ENCODE results near the gene PIK3AP1.
"Not testable (repeated sequence)": the region's sequence is repeated elsewhere in the genome, so short reads cannot be mapped to it uniquely, and the experiment has no call there.

The PIK3AP1 gene

DNA sequence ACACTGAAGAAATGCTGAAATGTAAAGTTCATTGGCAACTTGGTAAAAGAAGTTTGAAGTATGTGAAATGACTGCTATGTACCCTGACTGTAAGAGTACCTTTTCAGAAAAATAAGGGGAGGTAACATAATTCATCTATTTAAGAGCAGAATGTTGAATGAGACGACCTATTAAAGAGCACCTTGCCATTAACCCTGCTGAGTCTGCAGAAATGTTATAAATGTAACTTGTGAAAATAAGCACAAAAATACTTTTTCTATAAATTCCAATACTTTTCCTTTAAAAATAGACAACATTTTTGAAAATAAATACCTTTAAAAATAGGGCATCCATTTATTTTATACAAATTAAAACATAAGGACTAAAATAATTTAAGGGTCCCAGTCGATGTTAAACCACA is 141.2 kb downstream of the PIK3AP1 start:
- Histone ChIP-seq H3K4me3 (ENCODE audit: low read depth, low read length) (no peak overlapping the region), H3K27ac (no peak overlapping the region), H3K9me3 (ENCODE audit: severe bottlenecking) (no peaks in the 10 kb centered on the region), H3K36me3 (peaks cover 21% of the 10 kb centered on the region), H3K27me3 (ENCODE audit: insufficient read depth, low read depth, severe bottlenecking) (no peaks in the 10 kb centered on the region)
- no peak for DNase-seq
- TF ChIP-seq, protein P1, sequence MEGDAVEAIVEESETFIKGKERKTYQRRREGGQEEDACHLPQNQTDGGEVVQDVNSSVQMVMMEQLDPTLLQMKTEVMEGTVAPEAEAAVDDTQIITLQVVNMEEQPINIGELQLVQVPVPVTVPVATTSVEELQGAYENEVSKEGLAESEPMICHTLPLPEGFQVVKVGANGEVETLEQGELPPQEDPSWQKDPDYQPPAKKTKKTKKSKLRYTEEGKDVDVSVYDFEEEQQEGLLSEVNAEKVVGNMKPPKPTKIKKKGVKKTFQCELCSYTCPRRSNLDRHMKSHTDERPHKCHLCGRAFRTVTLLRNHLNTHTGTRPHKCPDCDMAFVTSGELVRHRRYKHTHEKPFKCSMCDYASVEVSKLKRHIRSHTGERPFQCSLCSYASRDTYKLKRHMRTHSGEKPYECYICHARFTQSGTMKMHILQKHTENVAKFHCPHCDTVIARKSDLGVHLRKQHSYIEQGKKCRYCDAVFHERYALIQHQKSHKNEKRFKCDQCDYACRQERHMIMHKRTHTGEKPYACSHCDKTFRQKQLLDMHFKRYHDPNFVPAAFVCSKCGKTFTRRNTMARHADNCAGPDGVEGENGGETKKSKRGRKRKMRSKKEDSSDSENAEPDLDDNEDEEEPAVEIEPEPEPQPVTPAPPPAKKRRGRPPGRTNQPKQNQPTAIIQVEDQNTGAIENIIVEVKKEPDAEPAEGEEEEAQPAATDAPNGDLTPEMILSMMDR (IDR thresholded peaks at IDR 0.05; ENCODE audit: low read depth, low read length), result no peak

DNA sequence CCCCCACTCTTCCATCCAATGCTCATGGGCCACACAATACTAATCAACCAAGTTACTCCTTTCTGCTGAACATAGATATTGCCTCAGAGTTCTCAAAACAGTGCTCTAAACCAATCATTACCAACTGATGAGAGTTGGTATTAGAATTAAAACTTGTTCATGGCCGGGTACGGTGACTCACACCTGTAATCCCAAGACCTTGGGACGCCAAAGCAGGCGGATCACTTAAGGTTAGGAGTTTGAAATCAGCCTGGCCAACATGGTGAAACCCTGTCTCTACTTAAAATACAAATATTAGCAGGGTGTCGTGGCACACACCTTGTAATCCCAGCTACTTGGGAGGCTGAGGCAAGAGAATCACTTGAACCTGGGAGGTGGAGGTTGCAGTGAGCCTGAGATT is 141.7 kb downstream of the PIK3AP1 start:
- TF ChIP-seq, protein P1 (IDR thresholded peaks at IDR 0.05; ENCODE audit: low read depth, low read length), result no peak
- no peak for DNase-seq
- Histone ChIP-seq H3K27me3 (ENCODE audit: insufficient read depth, low read depth, severe bottlenecking) (no peaks in the 10 kb centered on the region), H3K9me3 (ENCODE audit: severe bottlenecking) (no peaks in the 10 kb centered on the region), H3K27ac (no peak overlapping the region), H3K4me3 (ENCODE audit: low read depth, low read length) (no peak overlapping the region), H3K36me3 (peaks cover 19% of the 10 kb centered on the region)

DNA sequence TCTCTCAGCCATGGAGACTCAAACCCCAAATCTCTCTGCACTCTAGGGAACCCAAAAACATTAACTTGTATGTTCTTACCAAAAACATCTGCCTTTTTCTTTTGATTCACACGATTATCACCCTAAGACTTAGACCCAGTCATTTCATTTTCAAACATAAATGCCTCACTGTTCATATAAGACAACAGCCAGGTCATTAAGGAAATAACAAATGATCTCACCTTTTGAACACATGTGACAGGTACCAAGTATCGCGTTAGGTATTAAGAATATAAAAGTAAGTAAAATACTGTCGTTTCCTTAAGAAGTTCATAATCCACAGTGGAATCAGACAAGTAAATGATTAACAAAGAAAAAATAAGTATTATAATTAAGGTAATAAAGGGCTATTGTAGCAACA is 142.3 kb downstream of the PIK3AP1 start:
- Histone ChIP-seq H3K9me3 (ENCODE audit: severe bottlenecking) (no peaks in the 10 kb centered on the region), H3K36me3 (peaks cover 17% of the 10 kb centered on the region), H3K4me3 (ENCODE audit: low read depth, low read length) (no peak overlapping the region), H3K27ac (no peak overlapping the region), H3K27me3 (ENCODE audit: insufficient read depth, low read depth, severe bottlenecking) (no peaks in the 10 kb centered on the region)
- no peak for DNase-seq
- TF ChIP-seq, protein P1 (IDR thresholded peaks at IDR 0.05; ENCODE audit: low read depth, low read length), result no peak

DNA sequence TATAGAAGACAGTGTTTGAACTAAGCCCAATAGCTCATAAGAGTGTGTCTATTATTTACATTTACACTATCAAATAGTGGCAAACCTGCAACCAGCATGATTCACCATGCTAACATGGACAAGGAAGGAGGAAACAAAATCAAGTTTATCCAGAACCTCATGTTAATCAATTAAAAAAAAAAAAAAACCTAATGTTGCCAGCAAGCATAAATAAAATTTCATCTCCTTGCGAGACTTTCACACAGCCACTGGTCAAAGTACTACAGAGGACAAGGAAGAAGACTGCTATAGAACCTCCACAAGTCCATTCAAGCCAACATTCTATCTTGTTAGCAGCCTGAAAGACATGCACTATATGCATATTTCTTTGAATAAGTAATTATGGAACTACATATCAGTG is 143.2 kb downstream of the PIK3AP1 start:
- H3K9me3 ChIP-seq (ENCODE audit: severe bottlenecking), result no peaks in the 10 kb centered on the region
- no peak for DNase-seq
- peaks cover 17% of the 10 kb centered on the region for H3K36me3 ChIP-seq
- TF ChIP-seq, protein P1 (IDR thresholded peaks at IDR 0.05; ENCODE audit: low read depth, low read length), result no peak
- no peak overlapping the region for H3K4me3 ChIP-seq (ENCODE audit: low read depth, low read length)
- no peaks in the 10 kb centered on the region for H3K27me3 ChIP-seq (ENCODE audit: insufficient read depth, low read depth, severe bottlenecking)
- no peak overlapping the region for H3K27ac ChIP-seq

DNA sequence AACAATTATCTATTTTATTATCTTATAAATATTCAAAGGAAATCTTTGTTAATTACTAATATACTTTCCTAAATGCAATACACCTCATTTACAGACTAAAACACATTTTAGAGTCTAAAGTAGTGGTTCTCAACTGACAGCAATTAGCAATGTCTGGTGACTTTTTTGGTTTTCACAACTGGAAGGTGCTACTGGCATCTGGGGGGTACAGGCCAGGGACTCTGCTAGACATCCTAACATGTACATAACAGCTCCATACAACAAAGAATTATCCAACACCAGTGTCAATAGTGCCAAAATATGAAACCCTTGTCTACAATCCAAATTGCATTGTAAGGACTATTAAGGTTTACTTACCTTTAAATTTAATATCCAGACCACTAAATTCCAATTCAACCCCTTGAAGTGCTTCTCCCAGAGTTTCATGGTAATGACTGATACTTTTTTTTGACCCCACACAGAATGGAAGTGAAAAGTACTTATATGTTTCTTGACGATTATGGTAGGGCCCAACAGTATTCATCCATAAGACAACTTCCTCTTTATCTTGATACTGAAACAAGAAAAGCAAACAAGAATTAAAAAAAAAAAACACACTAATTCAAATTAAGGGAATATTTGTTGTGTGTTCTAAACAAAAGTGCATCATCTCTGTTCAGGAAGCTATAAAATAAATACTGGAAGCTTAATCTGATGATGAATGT is 143.9 kb downstream of the PIK3AP1 start:
- Histone ChIP-seq H3K9me3 (ENCODE audit: severe bottlenecking) (no peaks in the 10 kb centered on the region), H3K36me3 (peaks cover 17% of the 10 kb centered on the region), H3K27ac (no peak overlapping the region), H3K4me3 (ENCODE audit: low read depth, low read length) (no peak overlapping the region), H3K27me3 (ENCODE audit: insufficient read depth, low read depth, severe bottlenecking) (no peaks in the 10 kb centered on the region)
- TF ChIP-seq, protein P1 (IDR thresholded peaks at IDR 0.05; ENCODE audit: low read depth, low read length), result no peak
- DNase-seq, result no peak

DNA sequence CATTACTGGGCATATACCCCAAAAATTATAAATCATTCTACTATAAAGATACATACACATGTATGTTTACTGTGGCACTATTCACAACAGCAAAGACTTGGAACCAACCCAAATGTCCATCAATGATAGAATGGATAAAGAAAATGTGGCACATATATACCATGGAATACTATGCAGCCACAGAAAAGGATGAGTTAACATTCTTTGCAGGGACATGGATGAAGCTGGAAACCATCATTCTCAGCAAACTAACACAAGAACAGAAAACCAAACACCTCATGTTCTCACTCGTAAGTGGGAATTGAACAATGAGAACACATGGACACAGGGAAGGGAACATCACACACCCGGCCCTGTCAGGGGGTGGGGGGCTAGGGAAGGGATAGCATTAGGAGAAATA is 145.8 kb downstream of the PIK3AP1 start:
- H3K4me3 ChIP-seq (ENCODE audit: low read depth, low read length); H3K27ac ChIP-seq; H3K27me3 ChIP-seq (ENCODE audit: insufficient read depth, low read depth, severe bottlenecking); H3K9me3 ChIP-seq (ENCODE audit: severe bottlenecking); DNase-seq: not testable (repeated sequence)
- peaks cover 25% of the 10 kb centered on the region for H3K36me3 ChIP-seq

Data from WERI-Rb-1 (cell line).